SU-DHL-6 (cell line): ENCODE data around the gene KLHL18.

Experiments
- H2AFZ ChIP-seq: fragments of 200-600 bp; sonication (generic); 2 replicates; pipeline ENCODE4 v1.6.1; 2014; ENCODE audit warnings: low read depth, mild to moderate bottlenecking, moderate library complexity, mixed read lengths, antibody characterized with exemption, low read length; ENCODE audit not compliant: severe bottlenecking
- H3F3A ChIP-seq: fragments of 200-600 bp; shearing (Covaris generic); 2 replicates; pipeline ENCODE4 v1.6.0; 2016; ENCODE audit warnings: antibody characterized with exemption, mild to moderate bottlenecking; ENCODE audit not compliant: insufficient read depth
- H3K27ac ChIP-seq: fragments of 200-600 bp; sonication (generic); 2 replicates; pipeline ENCODE4 v1.5.1; 2016; ENCODE audit warnings: low read depth, mild to moderate bottlenecking, low read length, moderate library complexity, mixed read lengths
- H3K27me3 ChIP-seq: fragments of 200-600 bp; sonication (generic), shearing (Covaris generic); 2 replicates; pipeline ENCODE4 v1.6.0; 2014; ENCODE audit warnings: mild to moderate bottlenecking, low read length
- H3K36me3 ChIP-seq: fragments of 200-600 bp; sonication (generic); 2 replicates; pipeline ENCODE4 v1.6.1; 2014; ENCODE audit warnings: mild to moderate bottlenecking, low read length, mixed read lengths
- H3K4me2 ChIP-seq: fragments of 300-600, 200-600 bp; shearing (Covaris generic), sonication (generic); 2 replicates; pipeline ENCODE4 v1.6.0; 2014; ENCODE audit warnings: low read length, low read depth, mild to moderate bottlenecking; ENCODE audit not compliant: poor library complexity, severe bottlenecking
- H3K4me3 ChIP-seq: fragments of 200-600 bp; sonication (generic); 2 replicates; pipeline ENCODE4 v1.5.1; 2014; ENCODE audit warnings: antibody characterized with exemption, low read length, mild to moderate bottlenecking, mixed read lengths; ENCODE audit not compliant: insufficient read depth, poor library complexity, severe bottlenecking
- H3K79me2 ChIP-seq: fragments of 200-600 bp; sonication (generic); 2 replicates; pipeline ENCODE4 v1.6.1; 2014; ENCODE audit warnings: mild to moderate bottlenecking, low read length, moderate library complexity; ENCODE audit not compliant: insufficient read depth
- H3K9ac ChIP-seq: fragments of 200-600 bp; sonication (generic); 2 replicates; pipeline ENCODE4 v1.7.0; 2014; ENCODE audit warnings: mild to moderate bottlenecking, low read length
- H3K9me2 ChIP-seq: fragments of 200-600 bp; sonication (generic); replicated peaks from 2 replicates; pipeline ENCODE4 v1.6.1; 2014; ENCODE audit warnings: low read length; ENCODE audit not compliant: insufficient read depth
- H3K9me3 ChIP-seq: fragments of 200-600 bp; sonication (generic); 2 replicates; pipeline ENCODE4 v1.6.1; 2014; ENCODE audit warnings: low read length, mixed read lengths; ENCODE audit not compliant: insufficient read depth
- H4K20me1 ChIP-seq: fragments of 200-600 bp; sonication (generic); 2 replicates; pipeline ENCODE4 v1.6.1; 2014; ENCODE audit warnings: low read depth, mild to moderate bottlenecking, antibody characterized with exemption, low read length, moderate library complexity, mixed read lengths
- CTCF ChIP-seq: fragments of 200-600 bp; sonication (generic); IDR thresholded peaks from one replicate; pipeline ENCODE4 v1.5.1; 2017; ENCODE audit warnings: antibody characterized with exemption, mild to moderate bottlenecking, low read length, moderate library complexity; ENCODE audit not compliant: insufficient read depth, poor library complexity, severe bottlenecking
- EZH2phosphoT487 ChIP-seq: fragments of 200-600 bp; sonication (generic), shearing (Covaris generic); conservative IDR thresholded peaks from 2 replicates; pipeline ENCODE4 v1.6.1; 2018; ENCODE audit warnings: mild to moderate bottlenecking, antibody characterized with exemption, low read length, moderate library complexity, mixed read lengths

The KLHL18 gene

GRCh38 chr3:47318916-47319315, 36.2 kb downstream of the KLHL18 start:
- no peak overlapping the region for H3K9ac ChIP-seq
- H3K4me2 ChIP-seq, result no peak overlapping the region
- peaks cover 8% of the 10 kb centered on the region; the same call in 1 of the 2 replicates for H3K79me2 ChIP-seq
- H3F3A ChIP-seq, result no peaks in the 10 kb centered on the region
- no peaks in the 10 kb centered on the region for H3K9me2 ChIP-seq
- H3K4me3 ChIP-seq, result no peak overlapping the region
- H3K27ac ChIP-seq, result no peak overlapping the region
- no peaks in the 10 kb centered on the region for H3K9me3 ChIP-seq
- no peaks in the 10 kb centered on the region for H3K36me3 ChIP-seq
- TF ChIP-seq EZH2phosphoT487 (no peak), CTCF (no peak)
- no peak overlapping the region for H2AFZ ChIP-seq
- no peaks in the 10 kb centered on the region for H3K27me3 ChIP-seq
- H4K20me1 ChIP-seq, result no peaks in the 10 kb centered on the region

GRCh38 chr3:47319956-47320355, 37.2 kb downstream of the KLHL18 start:
- Histone ChIP-seq H3K27me3 (no peaks in the 10 kb centered on the region), H4K20me1 (no peaks in the 10 kb centered on the region), H3F3A (no peaks in the 10 kb centered on the region), H3K9me2 (no peaks in the 10 kb centered on the region), H3K9ac (no peak overlapping the region), H3K79me2 (0 out of 2 replicates have a peak, but pooled peaks cover 5% of the 10 kb centered on the region), H3K27ac (no peak overlapping the region), H3K36me3 (no peaks in the 10 kb centered on the region), H3K9me3 (no peaks in the 10 kb centered on the region), H3K4me3 (no peak overlapping the region), H3K4me2 (no peak overlapping the region), H2AFZ (no peak overlapping the region)
- TF ChIP-seq EZH2phosphoT487, result no peak
- TF ChIP-seq CTCF, result no peak

- no peaks in the 10 kb centered on the region for H3K36me3 ChIP-seq
- no peak overlapping the region for H3K4me2 ChIP-seq
- no peaks in the 10 kb centered on the region for H3K9me3 ChIP-seq
- H4K20me1 ChIP-seq, result no peaks in the 10 kb centered on the region
- H2AFZ ChIP-seq, result no peak overlapping the region
- H3K9ac ChIP-seq, result no peak overlapping the region
- 0 out of 2 replicates have a peak, but pooled peaks cover 5% of the 10 kb centered on the region for H3K79me2 ChIP-seq
- H3K27me3 ChIP-seq, result no peaks in the 10 kb centered on the region
- H3K9me2 ChIP-seq, result no peaks in the 10 kb centered on the region
- H3K27ac ChIP-seq, result no peak overlapping the region
- TF ChIP-seq EZH2phosphoT487 (no peak), CTCF (no peak)
- no peaks in the 10 kb centered on the region for H3F3A ChIP-seq
- no peak overlapping the region for H3K4me3 ChIP-seq
Measured at GRCh38 chr3:47323431-47324277, 40.9 kb downstream of the KLHL18 start.
